Nephron (organoid): Measurements from ENCODE around the gene CD63.

Experiments
- H3K27ac Mint-ChIP-seq, 3 experiments: 2 replicates each; pipeline ENCODE4 v1.8.0; 2020; ENCODE audit warnings: mixed read lengths in 3 of 3, mild to moderate bottlenecking in 2 of 3, moderate library complexity in 1 of 3
- H3K27me3 Mint-ChIP-seq: 2 replicates; pipeline ENCODE4 v1.8.0; 2021; ENCODE audit warnings: low read depth, mild to moderate bottlenecking, moderate library complexity, mixed read lengths
- H3K36me3 Mint-ChIP-seq: 2 replicates; pipeline ENCODE4 v1.8.0; 2020; ENCODE audit warnings: low read depth, mixed read lengths
- H3K4me1 Mint-ChIP-seq: 2 replicates; pipeline ENCODE4 v1.8.0; 2020; ENCODE audit warnings: mixed read lengths
- H3K4me3 Mint-ChIP-seq, 3 experiments: 2 replicates each; pipeline ENCODE4 v1.8.0; 2020; ENCODE audit warnings: mild to moderate bottlenecking in 3 of 3, mixed read lengths in 3 of 3, moderate library complexity in 2 of 3
- H3K9me3 Mint-ChIP-seq: 2 replicates; pipeline ENCODE4 v1.8.0; 2020; ENCODE audit warnings: mixed read lengths
- CTCF ChIP-seq, 3 experiments: fragments of 200-600 bp; sonication (generic); IDR thresholded peaks; one replicate each; pipeline ENCODE4 v1.5.0; 2021; ENCODE audit warnings: antibody characterized with exemption in 3 of 3; ENCODE audit not compliant: unreplicated experiment in 3 of 3

The CD63 gene

GRCh38 chr12:55686366-55687010 is 42.3 kb downstream of the CD63 start:
- peaks cover 4% of the 10 kb centered on the region for H3K36me3 Mint-ChIP-seq
- peaks cover 16% of the 10 kb centered on the region for H3K4me1 Mint-ChIP-seq
- H3K9me3 Mint-ChIP-seq = no peaks in the 10 kb centered on the region
- no peak overlapping the region for H3K4me3 Mint-ChIP-seq
- H3K27ac Mint-ChIP-seq = no peak overlapping the region
- TF ChIP-seq CTCF (IDR thresholded peaks at IDR 0.05; ENCODE audit: unreplicated experiment in 3 of 3) = no peak
- H3K27me3 Mint-ChIP-seq = peaks cover 6% of the 10 kb centered on the region

- Mint-ChIP-seq H3K4me1 (peaks cover 23% of the 10 kb centered on the region), H3K9me3 (no peaks in the 10 kb centered on the region), H3K27ac (no peak overlapping the region), H3K4me3 (no peak overlapping the region), H3K27me3 (peaks cover 6% of the 10 kb centered on the region), H3K36me3 (peaks cover 4% of the 10 kb centered on the region)
- TF ChIP-seq CTCF (IDR thresholded peaks at IDR 0.05; ENCODE audit: unreplicated experiment in 3 of 3) = no peak
Observed at GRCh38 chr12:55685671-55686070, 43.1 kb downstream of the CD63 start.

GRCh38 chr12:55684761-55685370 is 43.9 kb downstream of the CD63 start:
- TF ChIP-seq CTCF (IDR thresholded peaks at IDR 0.05; ENCODE audit: unreplicated experiment in 3 of 3) = no peak
- Mint-ChIP-seq H3K4me1 (peaks cover 23% of the 10 kb centered on the region), H3K27ac (no peak overlapping the region), H3K9me3 (no peaks in the 10 kb centered on the region), H3K4me3 (no peak overlapping the region), H3K27me3 (peaks cover 6% of the 10 kb centered on the region), H3K36me3 (peaks cover 4% of the 10 kb centered on the region)

GRCh38 chr12:55683676-55684075 is 45.1 kb downstream of the CD63 start:
- no peak for TF ChIP-seq CTCF (IDR thresholded peaks at IDR 0.05; ENCODE audit: unreplicated experiment in 3 of 3)
- Mint-ChIP-seq H3K27ac (no peak overlapping the region), H3K36me3 (peaks cover 4% of the 10 kb centered on the region), H3K4me1 (peaks cover 23% of the 10 kb centered on the region), H3K9me3 (no peaks in the 10 kb centered on the region), H3K4me3 (peak overlapping the region in 1 of 3 experiments; percentile 6), H3K27me3 (peaks cover 6% of the 10 kb centered on the region)

GRCh38 chr12:55682087-55682796 is 46.6 kb downstream of the CD63 start:
- H3K4me1 Mint-ChIP-seq = peaks cover 23% of the 10 kb centered on the region
- H3K36me3 Mint-ChIP-seq = peaks cover 4% of the 10 kb centered on the region
- no peaks in the 10 kb centered on the region for H3K9me3 Mint-ChIP-seq
- H3K27me3 Mint-ChIP-seq = peaks cover 6% of the 10 kb centered on the region
- TF ChIP-seq CTCF (IDR thresholded peaks at IDR 0.05; ENCODE audit: unreplicated experiment in 3 of 3) = no peak
- H3K27ac Mint-ChIP-seq = peak overlapping the region; percentile 0 to 84 (median 58)
- H3K4me3 Mint-ChIP-seq = peak overlapping the region; percentile 84 to 87 (median 86)
